ENCODE measurements around the gene BANP.

DNA sequence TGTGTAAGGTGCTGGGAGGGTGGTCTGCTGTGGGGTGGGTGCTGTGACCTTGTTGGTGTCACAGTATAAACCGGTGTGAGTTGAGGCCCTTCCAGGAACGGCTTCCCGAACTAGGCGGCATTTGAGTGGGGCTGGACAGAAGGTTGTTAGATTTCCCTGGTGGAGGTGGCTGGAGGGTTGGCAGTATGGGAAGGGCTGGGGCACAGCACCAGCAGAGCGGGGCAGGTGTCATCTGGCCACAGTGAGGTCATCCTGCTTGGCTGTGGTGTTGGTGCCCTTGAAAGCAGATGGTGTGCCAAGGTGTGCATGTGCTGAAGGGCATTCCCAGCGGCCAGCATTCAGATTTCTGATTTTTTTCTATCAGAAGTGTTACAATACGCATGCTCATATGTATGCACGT is 28.1 kb downstream of the BANP start:
- TF ChIP-seq POLR2A (IDR thresholded peaks at IDR 0.05) = no peak
- TF ChIP-seq, protein P1, sequence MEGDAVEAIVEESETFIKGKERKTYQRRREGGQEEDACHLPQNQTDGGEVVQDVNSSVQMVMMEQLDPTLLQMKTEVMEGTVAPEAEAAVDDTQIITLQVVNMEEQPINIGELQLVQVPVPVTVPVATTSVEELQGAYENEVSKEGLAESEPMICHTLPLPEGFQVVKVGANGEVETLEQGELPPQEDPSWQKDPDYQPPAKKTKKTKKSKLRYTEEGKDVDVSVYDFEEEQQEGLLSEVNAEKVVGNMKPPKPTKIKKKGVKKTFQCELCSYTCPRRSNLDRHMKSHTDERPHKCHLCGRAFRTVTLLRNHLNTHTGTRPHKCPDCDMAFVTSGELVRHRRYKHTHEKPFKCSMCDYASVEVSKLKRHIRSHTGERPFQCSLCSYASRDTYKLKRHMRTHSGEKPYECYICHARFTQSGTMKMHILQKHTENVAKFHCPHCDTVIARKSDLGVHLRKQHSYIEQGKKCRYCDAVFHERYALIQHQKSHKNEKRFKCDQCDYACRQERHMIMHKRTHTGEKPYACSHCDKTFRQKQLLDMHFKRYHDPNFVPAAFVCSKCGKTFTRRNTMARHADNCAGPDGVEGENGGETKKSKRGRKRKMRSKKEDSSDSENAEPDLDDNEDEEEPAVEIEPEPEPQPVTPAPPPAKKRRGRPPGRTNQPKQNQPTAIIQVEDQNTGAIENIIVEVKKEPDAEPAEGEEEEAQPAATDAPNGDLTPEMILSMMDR (IDR thresholded peaks at IDR 0.05) = no peak
